Posterior vena cava (tissue), 2 donors: ENCODE measurements around the gene UQCRC1. TPM values are rescaled to one million over a fixed set of nuclear protein-coding genes. Genes with fewer than 3 reads are reported as not detected.
"Not testable (repeated sequence)": the region's sequence is repeated elsewhere in the genome, so short reads cannot be mapped to it uniquely, and the experiment has no call there.

ENCODE experiments used
- DNase-seq: peaks from one replicate; pipeline ENCODE4 v3.0.0-alpha.2; 2020; ENCODE audit warnings: low spot score
- intact Hi-C, 2 donors: fragments of 100-400 bp; cut with DNase I; formaldehyde crosslinking; loops; one replicate each; pipeline versions ENCODE4 v1.14.1 to v1.14.2; 2022 to 2023
- microRNA-seq, 2 donors: library from miRNA; unstranded; fragments of <30 nt; microRNA quantifications; one replicate each; pipeline ENCODE4 v1.2.0, GENCODE V29; 2020 to 2021; ENCODE audit warnings: borderline microRNAs expressed in 2 of 2
- total RNA-seq, 2 donors: library from RNA; stranded (reverse); fragmentation: NEBNext Ultra II Directional; extraction: Animal tissue kit (Norgen Biotek cat#: 25700); gene quantifications; one replicate each; pipeline ENCODE4 v1.2.1, GENCODE V29; 2021
- donor health status: DM: yes; HTN: yes; CAD: no.
- donor health status: DM: yes; HTN: yes; CAD: no.

The UQCRC1 gene
- total RNA-seq, 2 donors from 2014 or later = 134 to 135 TPM

GRCh38 chr3:48562367-48563095 is 46.9 kb downstream of the UQCRC1 start:
- DNase-seq = no peak
- intact Hi-C loops = no loop called here

DNA sequence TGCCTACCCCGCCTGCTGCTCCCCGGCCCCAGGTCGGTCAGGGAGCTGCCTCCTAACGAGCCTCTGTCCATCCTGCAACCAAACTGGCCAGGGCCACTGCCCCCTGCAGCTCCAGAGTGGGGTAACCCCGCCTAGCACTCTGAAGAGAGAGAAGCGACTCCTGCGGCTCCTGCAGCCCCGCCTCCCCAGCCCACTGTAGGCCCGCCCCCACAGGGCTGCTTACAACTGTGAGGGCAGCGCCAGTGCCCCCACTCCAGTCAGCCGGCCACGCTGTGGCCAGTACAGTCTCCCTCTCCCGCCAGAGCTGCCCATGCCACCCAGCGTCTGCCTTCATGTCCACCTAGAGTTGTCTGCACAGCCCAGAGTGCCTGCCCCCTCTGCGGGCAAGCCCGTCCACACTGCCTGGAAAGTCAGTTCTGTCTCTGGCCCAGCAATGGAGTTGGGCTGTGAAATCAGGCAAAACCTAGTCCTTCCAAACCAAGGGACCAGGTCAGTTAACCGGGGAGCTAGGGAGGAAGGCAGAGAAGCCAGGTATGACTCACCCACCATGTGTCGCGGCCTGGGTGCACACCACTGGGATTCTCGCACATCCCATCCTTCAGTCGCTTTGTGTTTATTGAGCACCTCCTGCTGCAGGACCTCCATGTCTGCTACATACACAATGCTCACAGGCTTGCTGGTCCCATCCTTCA is 48.3 kb downstream of the UQCRC1 start:
- intact Hi-C loops = no loop called here
- DNase-seq = no peak

GRCh38 chr3:48560648-48561018 is 48.8 kb downstream of the UQCRC1 start:
- intact Hi-C loops = no loop called here
- DNase-seq = no peak

DNA sequence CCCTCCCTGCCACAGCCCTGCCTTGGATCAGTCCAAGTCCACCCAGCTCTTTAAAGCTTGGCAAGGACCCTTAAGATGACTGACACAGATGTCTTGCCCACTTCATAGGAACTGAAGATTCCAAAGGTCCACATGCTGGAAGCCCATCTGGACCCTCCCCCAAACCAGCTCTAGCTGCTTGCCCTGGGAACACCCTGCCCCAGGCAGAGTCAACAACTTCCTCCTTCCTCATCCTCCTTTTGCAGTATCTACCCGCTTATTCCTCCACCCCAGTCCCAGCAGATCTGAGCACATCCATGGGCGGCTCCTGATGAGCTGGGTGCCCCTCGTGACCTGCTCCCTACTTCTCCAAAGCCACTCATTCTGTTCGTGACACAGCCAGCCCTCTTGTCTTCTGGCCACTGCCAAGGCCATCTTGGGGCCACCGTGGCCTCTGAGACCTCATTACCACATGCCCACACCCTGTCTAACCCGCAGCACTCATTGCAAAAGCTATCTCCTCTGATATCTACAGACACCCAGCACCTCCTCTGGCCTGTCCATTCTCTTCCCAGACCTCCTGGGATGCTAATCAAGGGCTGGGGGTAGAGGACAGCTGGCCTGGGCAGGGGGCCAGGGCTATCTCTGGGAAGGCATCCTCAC is 50.8 kb downstream of the UQCRC1 start:
- intact Hi-C loops = no loop called here
- DNase-seq = peak; percentile 91

DNA sequence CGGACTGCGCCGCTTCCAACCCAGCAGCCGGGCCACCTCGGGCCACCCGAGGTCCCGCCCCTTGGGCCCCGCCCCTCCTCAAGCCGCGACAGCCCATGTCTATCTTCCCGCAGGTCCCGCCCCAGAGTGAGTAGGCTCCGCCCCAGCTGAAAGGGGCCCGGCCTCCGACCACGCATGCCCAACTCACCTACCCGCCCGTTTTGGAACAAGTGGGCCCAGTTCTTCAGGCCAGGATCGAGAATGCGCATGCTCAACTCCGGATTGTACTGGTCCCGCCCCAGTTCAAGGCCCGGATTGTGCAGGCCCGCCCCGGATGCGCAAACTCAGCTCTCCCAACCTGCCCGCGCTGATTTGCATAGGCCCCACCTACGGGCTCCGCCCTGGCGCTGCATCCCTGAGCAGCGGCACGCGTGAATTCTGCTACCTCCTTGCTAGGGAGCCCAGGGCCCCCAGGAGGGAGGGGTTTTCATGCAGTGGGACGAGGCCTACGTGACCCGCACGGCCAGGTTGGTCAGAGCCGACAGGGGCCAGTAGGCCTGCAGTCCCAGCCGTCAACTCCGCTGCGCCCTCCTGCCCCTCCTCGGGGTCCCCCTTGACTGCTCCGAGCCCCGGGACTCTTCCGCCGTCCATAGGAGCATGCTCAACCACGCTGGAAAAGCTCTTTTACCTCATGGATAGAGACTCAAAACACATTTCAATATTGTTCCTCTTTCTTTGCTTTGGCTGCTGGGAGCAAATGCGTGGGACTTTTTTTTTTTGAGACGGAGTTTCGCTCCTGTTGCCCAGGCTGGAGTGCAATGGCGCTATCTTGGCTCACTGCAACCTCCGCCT is 52.4 kb downstream of the UQCRC1 start, which contains the start of gene PFKFB4:
TSS of gene PFKFB4 (minus strand) at position 8 of the 831 bp plus-strand sequence. CDS start 26 bp downstream, outside the sequence.
- intact Hi-C loops = no loop called here
- peak; percentile 100 for DNase-seq

GRCh38 chr3:48555949-48556795 is 53.3 kb downstream of the UQCRC1 start:
- intact Hi-C loops = no loop called here
- DNase-seq = no peak

GRCh38 chr3:48555231-48555948 is 54.1 kb downstream of the UQCRC1 start:
- no peak for DNase-seq
- intact Hi-C loops = no loop called here

DNA sequence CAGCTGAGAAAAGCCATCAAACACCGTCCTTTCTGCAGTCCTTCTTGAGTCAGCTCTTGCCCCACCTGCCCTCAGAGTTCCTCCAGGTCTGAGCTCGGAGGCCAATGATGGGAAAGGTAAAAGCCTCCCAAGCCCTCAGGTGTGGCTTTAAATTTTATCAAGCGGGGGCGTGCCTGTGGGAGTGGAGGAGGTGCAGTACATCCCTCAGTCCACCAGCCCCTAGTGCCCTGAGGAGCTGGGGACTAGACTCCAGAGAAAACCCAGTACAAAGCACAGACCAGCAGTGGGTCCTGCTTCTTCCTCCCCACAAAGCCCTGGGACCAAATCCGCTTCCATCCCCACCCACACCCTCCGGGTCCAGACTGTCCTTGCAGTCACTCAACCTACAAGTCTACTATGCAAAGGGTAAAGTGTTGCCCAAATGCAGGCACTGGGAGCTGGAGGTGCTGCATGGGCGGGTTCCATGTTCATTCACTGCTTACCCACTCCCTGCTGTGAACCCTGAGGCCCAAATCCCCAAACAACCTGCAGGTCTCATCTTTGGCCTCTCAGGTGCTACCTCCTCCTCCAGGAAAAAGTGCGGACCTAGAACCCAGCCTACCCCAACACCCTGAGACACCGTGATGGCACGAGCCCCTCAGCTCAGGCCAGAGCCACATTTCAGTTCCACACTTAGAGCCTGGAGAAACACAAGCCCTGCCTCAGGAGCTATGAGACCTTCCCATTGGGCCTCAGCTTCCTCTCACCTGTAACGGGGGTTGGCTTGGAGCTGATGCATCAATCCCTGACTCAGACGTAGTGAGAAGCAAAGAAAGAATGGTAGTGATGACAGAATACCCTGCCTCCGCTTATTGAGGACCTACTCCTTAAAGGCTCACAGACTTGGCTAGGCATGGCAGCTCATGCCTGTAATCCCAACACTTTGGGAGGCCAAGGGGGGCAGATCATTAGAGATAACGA is 55.3 kb downstream of the UQCRC1 start:
- DNase-seq = no peak
- intact Hi-C loops = loop anchor here in 1 of 2 donors (5.0 kb wide), 1 partner anchor 107 kb away; the partner anchor contains the start of gene ATRIP

- DNase-seq = no peak
- intact Hi-C loops = loop anchor here in 1 of 2 donors (5.0 kb wide), 1 partner anchor 106 kb away; the partner anchor contains the start of gene ATRIP
These were observed 56.1 kb downstream of the UQCRC1 start for GRCh38 chr3:48553361-48553760.

GRCh38 chr3:48552111-48552951 is 57.1 kb downstream of the UQCRC1 start:
- no peak for DNase-seq
- intact Hi-C loops = loop anchor here in 1 of 2 donors (5.0 kb wide), 1 partner anchor 105 kb away; the partner anchor contains the start of gene ATRIP

- intact Hi-C loops = loop anchor here in 1 of 2 donors (5.0 kb wide), 1 partner anchor 104 kb away; the partner anchor contains the start of gene ATRIP
- DNase-seq = not testable (repeated sequence)
These were observed 57.8 kb downstream of the UQCRC1 start for GRCh38 chr3:48551651-48552050.

Small RNA genes within 50 kb of the gene (microRNA-seq; reads per million reads assigned to microRNA genes)
- gene MIR4793 = 0 to 0.32 reads per million in 2 donors
- 0 reads per million in 2 donors for gene MIR6823
- gene MIR711 = 0 reads per million in 2 donors

Other genes with a start within 250 kb of the UQCRC1 start
- gene FBXW12, start 237.4 kb downstream of the UQCRC1 start, total RNA-seq = not detected
- 10 to 100 TPM; 76.4 to 76.7 TPM for gene PLXNB1, start 179.6 kb downstream of the UQCRC1 start, total RNA-seq
- gene CCDC51, start 169.5 kb downstream of the UQCRC1 start, total RNA-seq = 10 to 100 TPM; 13.0 to 16.2 TPM
- gene TMA7, start 169.4 kb downstream of the UQCRC1 start, total RNA-seq = 100 to 1,000 TPM; 112 to 178 TPM
- gene ATRIP, start 162.9 kb downstream of the UQCRC1 start, total RNA-seq = 1 to 10 TPM; 6.2 to 6.3 TPM
- 100 to 1,000 TPM; 142 to 147 TPM for gene SHISA5, start 105.5 kb downstream of the UQCRC1 start, total RNA-seq
- 1 to 10 TPM; 2.0 to 4.5 TPM for gene PFKFB4, start 52.8 kb downstream of the UQCRC1 start, total RNA-seq
- gene UCN2, start 45.9 kb downstream of the UQCRC1 start, total RNA-seq = not detected
- gene COL7A1, start 14.3 kb downstream of the UQCRC1 start, total RNA-seq = 1 to 10 TPM; 4.2 to 5.3 TPM
- not detected for gene TMEM89, start 12.1 kb upstream of the UQCRC1 start, total RNA-seq
- 10 to 100 TPM in 1 of 2 donors, 1 to 10 TPM in 1; 7.0 to 11.7 TPM for gene SLC26A6, start 25.8 kb upstream of the UQCRC1 start, total RNA-seq
- under 1 TPM; 0.65 to 0.67 TPM for gene CELSR3, start 53.2 kb upstream of the UQCRC1 start, total RNA-seq
- 10 to 100 TPM; 14.0 to 19.8 TPM for gene NCKIPSD, start 76.3 kb upstream of the UQCRC1 start, total RNA-seq
- gene IP6K2, start 107.6 kb upstream of the UQCRC1 start, total RNA-seq = 10 to 100 TPM; 24.6 to 33.1 TPM
- gene PRKAR2A, start 238.2 kb upstream of the UQCRC1 start, total RNA-seq = 10 to 100 TPM; 49.6 to 69.6 TPM